ENCODE data around the gene RPS6KA4. TPM values are rescaled to one million over a fixed set of nuclear protein-coding genes. Genes with fewer than 3 reads are reported as not detected.

The RPS6KA4 gene
- total RNA-seq, result 10 to 100 TPM; 16.3 to 93.2 (median 46.7) TPM

- ATAC-seq (ENCODE audit: low FRiP score in 2 of 2) (peak; percentile 72 to 94), DNase-seq (peak; percentile 72 to 94)
- Histone ChIP-seq H3K27me3 (no peaks in the 10 kb centered on the region), H3K4me1 (peaks cover 32 to 49% (median 39%) of the 10 kb centered on the region in 4 donors), H3K36me3 (peaks cover 20 to 38% (median 35%) of the 10 kb centered on the region in 4 donors), H3K27ac (peak within 1 kb of the TSS; percentile 87 to 90 (median 89)), H3K9me3 (no peaks in the 10 kb centered on the region), H3K4me3 (peak within 1 kb of the TSS; percentile 78 to 99 (median 84))
- 0 to 1% methylated on average over 5 to 34 of the region's 70 CpGs for whole genome bisulfite sequencing, 2 donors
- TF ChIP-seq EP300 (IDR thresholded peaks at IDR 0.05) (no peak), CTCF (IDR thresholded peaks at IDR 0.05) (peak in 5 of 6 experiments; percentile 17 to 57 (median 29)), POLR2A (IDR thresholded peaks at IDR 0.05) (peak in 2 of 4 donors; percentile 42 to 70), POLR2AphosphoS5 (IDR thresholded peaks at IDR 0.05) (peak in 1 of 2 donors; percentile 14)
Measured at GRCh38 chr11:64358907-64359711, at the start of gene RPS6KA4. Gene RPS6KA4 (plus strand): TSS chr11:64359162. CDS start chr11:64359236, 74 bp downstream.

- peak overlapping the region; percentile 48 to 74 (median 52) for H3K27ac ChIP-seq
Measured at GRCh38 chr11:64312947-64313346, 46.0 kb upstream of the RPS6KA4 start.

GRCh38 chr11:64313491-64314145 is 45.3 kb upstream of the RPS6KA4 start:
- peaks cover 7 to 40% (median 23%) of the 10 kb centered on the region in 4 donors for H3K36me3 ChIP-seq
- peak overlapping the region; percentile 48 to 74 (median 52) for H3K27ac ChIP-seq
- TF ChIP-seq POLR2AphosphoS5 (IDR thresholded peaks at IDR 0.05) (no peak), EP300 (IDR thresholded peaks at IDR 0.05) (no peak), POLR2A (IDR thresholded peaks at IDR 0.05) (no peak), CTCF (IDR thresholded peaks at IDR 0.05) (no peak)
- peak overlapping the region in 1 of 4 donors; percentile 2 for H3K4me3 ChIP-seq
- H3K27me3 ChIP-seq, result no peaks in the 10 kb centered on the region
- H3K9me3 ChIP-seq, result no peaks in the 10 kb centered on the region
- H3K4me1 ChIP-seq, result peaks cover 5 to 18% (median 10%) of the 10 kb centered on the region in 4 donors
- ATAC-seq (ENCODE audit: low FRiP score in 2 of 2), result peak in 1 of 2 donors; percentile 33
- peak in 1 of 2 donors; percentile 85 for DNase-seq
- 86 to 87% methylated on average over 13 of the region's 18 CpGs for WGBS, 2 donors

More at GRCh38 chr11:64312947-64313346, 46.0 kb upstream of the RPS6KA4 start:
- Histone ChIP-seq H3K4me3 (no peak overlapping the region), H3K36me3 (peaks cover 7 to 40% (median 24%) of the 10 kb centered on the region in 4 donors), H3K9me3 (no peaks in the 10 kb centered on the region), H3K27me3 (no peaks in the 10 kb centered on the region), H3K4me1 (peaks cover 5 to 16% (median 10%) of the 10 kb centered on the region in 4 donors)
- ATAC-seq (ENCODE audit: low FRiP score in 2 of 2), result no peak
- no peak for DNase-seq
- TF ChIP-seq POLR2A (IDR thresholded peaks at IDR 0.05), result no peak
- TF ChIP-seq CTCF (IDR thresholded peaks at IDR 0.05), result no peak
- TF ChIP-seq POLR2AphosphoS5 (IDR thresholded peaks at IDR 0.05), result no peak
- no peak for TF ChIP-seq EP300 (IDR thresholded peaks at IDR 0.05)
- 90 to 96% methylated on average over 10 of the region's 10 CpGs for WGBS, 2 donors

GRCh38 chr11:64314146-64314804 is 44.7 kb upstream of the RPS6KA4 start:
- TF ChIP-seq EP300 (IDR thresholded peaks at IDR 0.05), result no peak
- TF ChIP-seq CTCF (IDR thresholded peaks at IDR 0.05), result no peak
- no peak for TF ChIP-seq POLR2A (IDR thresholded peaks at IDR 0.05)
- no peak for TF ChIP-seq POLR2AphosphoS5 (IDR thresholded peaks at IDR 0.05)
- no peak for ATAC-seq (ENCODE audit: low FRiP score in 2 of 2)
- Histone ChIP-seq H3K27me3 (no peaks in the 10 kb centered on the region), H3K36me3 (peaks cover 7 to 40% (median 23%) of the 10 kb centered on the region in 4 donors), H3K9me3 (no peaks in the 10 kb centered on the region), H3K4me1 (peaks cover 12 to 25% (median 16%) of the 10 kb centered on the region in 4 donors), H3K4me3 (peak overlapping the region in 1 of 4 donors; percentile 2), H3K27ac (peak overlapping the region; percentile 22 to 74 (median 52))
- WGBS, 2 donors, result 83 to 84% methylated on average over 4 to 19 of the region's 19 CpGs
- DNase-seq, result no peak
